ENCODE data around the gene NLRC5. TPM values are rescaled to one million over a fixed set of nuclear protein-coding genes. Genes with fewer than 3 reads are reported as not detected.
A peak's percentile ranks its signal among the peaks of the same experiment; 100 is the strongest.

Gene NLRC5
- total RNA-seq, 2 experiments from 2014 or later = 259 to 263 TPM

DNA sequence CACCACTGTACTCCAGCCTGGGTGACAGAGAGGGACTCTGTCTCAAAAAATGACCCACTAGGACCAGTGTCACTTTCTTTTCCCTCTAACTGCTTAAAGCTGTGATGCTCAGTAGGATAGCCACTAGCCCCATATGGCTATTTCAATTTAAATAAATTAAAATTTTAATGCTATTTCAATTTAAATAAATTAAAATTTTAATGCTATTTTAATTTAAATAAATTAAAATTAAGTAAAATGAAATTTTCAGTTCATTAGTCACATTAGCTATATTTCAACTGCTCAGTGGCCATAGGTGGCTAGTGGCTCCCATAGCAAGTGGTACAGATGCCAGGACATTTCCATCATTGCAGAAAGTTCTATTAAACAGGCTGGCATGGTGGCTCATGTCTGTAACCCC, 43.0 kb downstream of the NLRC5 start:
- POLR2A ChIA-PET = interaction anchor here (0.9 to 2.4 kb wide), 3 partner anchors 9 to 33 kb away, joined by 3 to 10 read pairs (median 5); no protein-coding TSS in a partner anchor
- no peak overlapping the region for H3K27ac Mint-ChIP-seq
- peaks cover 38% of the 10 kb centered on the region for H3K4me1 Mint-ChIP-seq
- CTCF ChIA-PET = no interaction called here
- H3K9me3 Mint-ChIP-seq = no peaks in the 10 kb centered on the region
- no peak overlapping the region for H3K4me3 Mint-ChIP-seq
- H3K27me3 Mint-ChIP-seq = no peaks in the 10 kb centered on the region
- H3K36me3 Mint-ChIP-seq (ENCODE audit: low read depth) = peaks cover 81% of the 10 kb centered on the region
- DNase-seq = no peak

DNA sequence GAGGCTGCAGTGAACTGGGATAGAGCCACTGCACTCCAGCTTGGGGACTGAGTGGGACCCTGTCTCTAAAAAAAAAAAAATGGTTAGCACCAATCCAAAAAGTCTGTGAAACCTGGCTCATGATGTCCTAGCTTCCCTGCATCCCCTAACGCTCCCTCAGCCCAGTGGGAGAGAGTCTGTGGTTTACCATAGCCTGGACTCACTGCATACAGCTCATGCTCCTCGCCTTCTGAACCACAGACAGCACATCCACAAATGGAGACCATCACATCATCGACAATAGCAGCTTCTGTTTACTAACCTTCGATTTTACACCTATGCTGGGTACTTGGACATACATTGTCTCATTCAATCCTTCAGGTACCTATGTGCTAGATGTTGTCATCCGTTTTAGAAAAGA, 43.6 kb downstream of the NLRC5 start:
- H3K36me3 Mint-ChIP-seq (ENCODE audit: low read depth) = peaks cover 81% of the 10 kb centered on the region
- H3K9me3 Mint-ChIP-seq = no peaks in the 10 kb centered on the region
- peaks cover 39% of the 10 kb centered on the region for H3K4me1 Mint-ChIP-seq
- CTCF ChIA-PET = interaction anchor here (0.7 kb wide), 1 partner anchor 64 kb away, joined by 3 read pairs; no protein-coding TSS in a partner anchor
- POLR2A ChIA-PET = interaction anchor here (2.0 to 2.4 kb wide), 2 partner anchors 8 to 34 kb away, joined by 5 to 10 read pairs; no protein-coding TSS in a partner anchor
- no peaks in the 10 kb centered on the region for H3K27me3 Mint-ChIP-seq
- H3K27ac Mint-ChIP-seq = peak overlapping the region; percentile 40
- H3K4me3 Mint-ChIP-seq = no peak overlapping the region
- no peak for DNase-seq

DNA sequence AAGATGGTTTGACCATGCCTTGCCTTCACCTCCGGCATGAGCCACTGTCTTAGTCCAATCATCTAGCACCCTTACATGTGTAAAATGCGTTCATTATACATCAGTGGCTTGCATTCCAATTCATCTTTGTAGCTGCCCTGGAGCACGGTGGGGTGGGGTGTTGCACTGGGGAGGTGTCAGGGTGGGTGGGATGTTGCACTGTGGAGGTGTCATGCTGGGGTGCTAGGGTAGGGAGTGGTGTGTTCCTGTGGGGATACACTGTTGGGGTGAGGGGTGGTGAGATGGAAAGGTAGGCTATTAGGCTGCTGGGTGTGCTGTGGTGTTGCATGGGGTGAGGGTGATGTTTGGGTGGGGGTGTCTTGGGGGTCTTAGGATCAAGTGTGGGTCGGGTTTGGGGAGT, 47.0 kb downstream of the NLRC5 start:
- H3K27ac Mint-ChIP-seq = peak overlapping the region; percentile 23
- no peaks in the 10 kb centered on the region for H3K27me3 Mint-ChIP-seq
- ChIA-PET CTCF (no interaction called here), POLR2A (interaction anchor here (1.4 to 4.5 kb wide), 3 partner anchors 13 to 33 kb away, joined by 3 to 40 read pairs (median 4); no protein-coding TSS in a partner anchor)
- DNase-seq = no peak
- peaks cover 85% of the 10 kb centered on the region for H3K36me3 Mint-ChIP-seq (ENCODE audit: low read depth)
- H3K9me3 Mint-ChIP-seq = no peaks in the 10 kb centered on the region
- H3K4me3 Mint-ChIP-seq = no peak overlapping the region
- H3K4me1 Mint-ChIP-seq = peaks cover 62% of the 10 kb centered on the region

DNA sequence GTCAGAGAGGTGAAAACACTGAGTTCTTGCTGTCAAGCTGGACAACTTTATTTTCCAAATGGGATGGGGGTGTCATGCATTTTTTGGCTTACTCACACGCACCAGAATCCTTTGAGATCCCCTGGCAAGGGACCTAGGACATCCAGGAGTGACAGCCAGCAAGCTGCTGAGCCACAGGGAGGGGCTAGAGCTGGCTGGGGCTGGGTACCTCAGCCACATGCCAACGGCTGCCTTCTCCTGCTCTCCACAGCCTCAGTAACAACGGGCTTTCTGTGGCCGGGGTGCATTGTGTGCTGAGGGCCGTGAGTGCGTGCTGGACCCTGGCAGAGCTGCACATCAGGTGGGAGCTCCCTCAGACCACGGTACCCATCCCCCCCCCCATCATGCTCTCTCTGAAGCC, 47.6 kb downstream of the NLRC5 start:
- no peak for DNase-seq
- H3K4me3 Mint-ChIP-seq = no peak overlapping the region
- POLR2A ChIA-PET = interaction anchor here (0.7 to 4.5 kb wide), 3 partner anchors 9 to 33 kb away, joined by 3 to 40 read pairs (median 3); no protein-coding TSS in a partner anchor

DNA sequence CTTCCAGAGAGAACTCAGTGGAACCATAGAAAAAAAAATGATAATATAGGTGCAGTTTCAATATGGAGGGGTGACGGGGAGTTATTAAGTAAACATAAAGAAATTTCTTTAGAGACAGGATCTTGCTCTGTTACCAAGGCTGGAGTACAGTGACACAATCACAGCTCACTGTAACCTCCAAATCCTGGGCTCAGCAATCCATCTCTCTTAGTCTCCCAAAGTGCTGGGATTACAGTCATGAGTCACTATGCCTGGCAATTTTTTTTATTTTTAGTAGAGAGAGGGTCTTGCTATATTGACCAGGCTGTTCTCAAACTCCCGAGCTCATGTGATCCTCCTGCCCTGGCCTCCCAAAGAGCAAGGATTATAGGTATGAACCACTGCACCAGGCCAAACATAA, 48.8 kb downstream of the NLRC5 start:
- H3K27ac Mint-ChIP-seq = peak overlapping the region; percentile 94
- DNase-seq = no peak
- H3K36me3 Mint-ChIP-seq (ENCODE audit: low read depth) = peaks cover 91% of the 10 kb centered on the region
- no peaks in the 10 kb centered on the region for H3K27me3 Mint-ChIP-seq
- no peaks in the 10 kb centered on the region for H3K9me3 Mint-ChIP-seq
- POLR2A ChIA-PET = interaction anchor here (0.9 to 4.5 kb wide), 5 partner anchors 15 to 49 kb away, joined by 3 to 40 read pairs (median 9); partner anchors contain the start of gene NLRC5
- no peak overlapping the region for H3K4me3 Mint-ChIP-seq
- CTCF ChIA-PET = interaction anchor here (0.7 to 0.9 kb wide), 2 partner anchors 24 to 46 kb away, joined by 3 to 4 read pairs; no protein-coding TSS in a partner anchor
- H3K4me1 Mint-ChIP-seq = peaks cover 79% of the 10 kb centered on the region

More for the DNA sequence above, 47.6 kb downstream of the NLRC5 start:
- no peaks in the 10 kb centered on the region for H3K27me3 Mint-ChIP-seq
- H3K27ac Mint-ChIP-seq = peak overlapping the region; percentile 94
- H3K4me1 Mint-ChIP-seq = peaks cover 66% of the 10 kb centered on the region
- H3K36me3 Mint-ChIP-seq (ENCODE audit: low read depth) = peaks cover 83% of the 10 kb centered on the region
- CTCF ChIA-PET = no interaction called here
- H3K9me3 Mint-ChIP-seq = no peaks in the 10 kb centered on the region

DNA sequence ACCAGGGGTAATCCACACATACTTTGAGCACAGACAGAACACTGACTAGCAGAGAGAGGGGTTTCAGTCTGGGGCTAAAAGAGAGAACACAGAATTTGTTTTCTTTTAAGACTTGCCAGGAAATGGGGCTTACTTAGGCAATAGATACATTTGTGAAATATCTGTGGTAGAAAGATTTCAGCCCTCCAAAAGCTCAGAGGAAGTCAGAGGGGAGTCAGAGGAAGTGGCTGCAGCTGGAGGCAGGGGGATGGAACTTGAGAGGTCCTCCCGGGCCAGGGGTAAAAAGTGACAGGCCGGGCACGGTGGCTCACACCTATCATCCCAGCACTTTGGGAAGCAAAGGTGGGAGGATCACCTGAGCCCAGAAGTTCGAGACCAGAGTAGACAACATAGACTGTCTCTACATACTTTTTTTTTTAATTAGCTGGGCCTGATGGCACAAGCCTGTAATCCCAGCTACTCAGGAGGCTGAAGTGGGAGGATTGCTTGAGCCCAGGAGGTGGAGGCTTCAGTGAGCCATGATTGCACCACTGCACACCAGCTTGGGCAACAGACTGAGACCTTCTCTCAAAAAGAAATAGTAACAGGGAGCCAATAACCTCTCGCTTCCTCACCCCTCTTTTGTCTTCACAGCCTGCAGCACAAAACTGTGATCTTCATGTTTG, 49.9 kb downstream of the NLRC5 start:
- Mint-ChIP-seq H3K4me3 (no peak overlapping the region), H3K9me3 (no peaks in the 10 kb centered on the region), H3K27ac (peak overlapping the region; percentile 94), H3K36me3 (ENCODE audit: low read depth) (peaks cover 91% of the 10 kb centered on the region), H3K4me1 (peaks cover 84% of the 10 kb centered on the region), H3K27me3 (no peaks in the 10 kb centered on the region)
- peak; percentile 49 for DNase-seq
- ChIA-PET POLR2A (interaction anchor here (0.7 to 4.5 kb wide), 12 partner anchors 9 to 107 kb away, joined by 3 to 40 read pairs (median 7); partner anchors contain the start of gene NLRC5), CTCF (interaction anchor here (0.9 kb wide), 1 partner anchor 423 kb away, joined by 4 read pairs; the partner anchor contains the start of gene POLR2C)

DNA sequence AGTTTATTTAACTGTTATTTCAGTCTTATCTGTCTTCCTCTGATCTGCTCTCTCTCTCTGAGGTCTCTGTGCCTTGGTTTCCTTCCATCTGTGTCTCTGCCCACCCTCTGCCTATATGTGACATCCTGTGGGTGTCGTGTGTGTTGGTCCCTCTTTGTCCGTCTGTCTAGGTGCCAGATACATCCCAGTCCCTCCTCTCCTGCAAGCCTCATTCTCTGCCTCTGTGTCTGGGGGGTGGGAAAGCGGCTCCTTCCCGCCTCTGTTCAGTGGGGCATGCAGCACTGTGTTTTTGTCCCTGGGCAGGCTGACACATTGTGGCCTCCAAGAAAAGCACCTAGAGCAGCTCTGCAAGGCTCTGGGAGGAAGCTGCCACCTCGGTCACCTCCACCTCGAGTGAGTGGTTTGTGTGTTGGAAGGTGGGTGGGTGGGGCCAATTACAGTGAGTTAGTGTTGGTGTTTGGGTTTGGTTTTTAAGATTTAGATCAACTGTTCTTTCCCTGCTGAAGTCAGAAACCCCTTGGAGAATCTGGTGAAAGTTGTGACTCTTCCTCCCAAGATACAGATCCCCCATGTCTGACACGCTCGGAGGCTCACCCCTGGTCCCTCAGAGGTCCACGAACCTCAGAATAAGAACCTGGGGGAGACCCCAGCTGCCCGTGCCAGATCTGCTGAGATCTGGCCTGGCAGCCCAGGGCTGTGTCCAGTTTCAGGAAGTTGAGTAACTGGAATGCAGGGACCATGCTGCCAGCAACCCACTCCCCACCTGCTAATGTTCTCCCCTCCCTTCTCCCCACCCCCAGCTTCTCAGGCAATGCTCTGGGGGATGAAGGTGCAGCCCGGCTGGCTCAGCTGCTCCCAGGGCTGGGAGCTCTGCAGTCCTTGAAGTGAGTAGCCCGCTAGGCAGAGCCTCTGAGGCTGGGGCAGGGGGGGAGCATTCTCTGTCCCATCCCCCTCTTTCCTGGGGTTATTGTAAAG, 52.1 kb downstream of the NLRC5 start:
- Mint-ChIP-seq H3K36me3 (ENCODE audit: low read depth) (peaks cover 86% of the 10 kb centered on the region), H3K27ac (peak overlapping the region; percentile 94), H3K27me3 (no peaks in the 10 kb centered on the region), H3K9me3 (no peaks in the 10 kb centered on the region), H3K4me1 (peaks cover 70% of the 10 kb centered on the region), H3K4me3 (peak overlapping the region; percentile 64)
- peak; percentile 89 for DNase-seq
- POLR2A ChIA-PET = interaction anchor here (0.8 to 4.4 kb wide), 26 partner anchors 9 to 416 kb away, joined by 3 to 47 read pairs (median 4); partner anchors contain the start of genes MT1E, NLRC5, PSME3IP1 and RSPRY1
- CTCF ChIA-PET = interaction anchor here (0.6 to 3.4 kb wide), 7 partner anchors 13 to 87 kb away, joined by 3 to 42 read pairs (median 3); partner anchors contain the start of gene NLRC5

DNA sequence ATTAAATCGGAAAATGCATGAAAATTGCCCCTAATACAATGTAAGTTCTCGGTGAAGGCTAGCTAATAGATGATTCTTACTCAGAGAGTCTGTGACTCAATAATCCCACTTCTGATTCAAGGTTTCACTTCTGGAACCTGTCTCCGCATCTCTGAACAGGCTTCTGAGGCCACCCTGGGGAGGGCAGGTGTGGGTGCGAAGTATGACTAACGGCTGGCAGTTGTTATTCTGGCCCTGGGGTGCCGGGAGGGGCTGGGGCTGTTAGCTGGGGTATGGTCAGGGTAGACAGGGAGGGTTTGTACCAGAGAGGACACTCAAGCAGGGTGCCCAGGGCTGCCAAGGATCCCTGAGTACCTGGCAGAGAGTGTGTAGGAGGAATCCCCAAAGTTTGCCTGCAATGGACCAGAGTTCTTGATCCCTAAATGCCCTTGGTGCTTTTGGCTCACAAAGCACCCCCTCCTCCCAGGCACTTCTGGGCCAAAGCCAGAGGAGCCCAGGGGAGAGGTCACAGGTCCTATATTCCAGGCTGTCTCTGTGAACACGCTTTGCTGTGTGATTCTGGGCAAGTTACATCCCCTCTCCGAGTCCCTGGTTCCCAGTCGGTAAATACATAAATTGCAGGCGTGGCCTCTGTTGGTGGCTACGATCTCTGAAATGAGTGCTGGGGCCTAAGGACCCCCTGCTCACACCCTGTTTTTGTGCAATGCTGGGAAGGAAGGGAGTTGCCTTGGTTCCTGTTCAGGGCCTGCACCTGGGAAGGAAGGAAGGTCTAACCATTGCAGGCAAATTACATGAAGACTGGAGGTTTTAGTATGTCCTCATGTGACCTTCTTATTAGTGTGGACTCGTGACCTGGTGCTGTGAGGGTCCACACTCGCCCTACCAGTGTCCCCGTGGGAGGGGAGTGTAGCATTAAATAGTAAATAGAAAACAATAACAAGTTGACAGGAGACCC, 53.1 kb downstream of the NLRC5 start:
- Mint-ChIP-seq H3K4me3 (peak overlapping the region; percentile 64), H3K27me3 (no peaks in the 10 kb centered on the region), H3K9me3 (no peaks in the 10 kb centered on the region), H3K27ac (peak overlapping the region; percentile 94), H3K36me3 (ENCODE audit: low read depth) (peaks cover 84% of the 10 kb centered on the region), H3K4me1 (peaks cover 60% of the 10 kb centered on the region)
- CTCF ChIA-PET = interaction anchor here (0.6 to 3.4 kb wide), 7 partner anchors 14 to 86 kb away, joined by 3 to 42 read pairs (median 3); partner anchors contain the start of gene NLRC5
- POLR2A ChIA-PET = interaction anchor here (0.8 to 4.4 kb wide), 18 partner anchors 9 to 417 kb away, joined by 3 to 47 read pairs (median 5); partner anchors contain the start of genes MT1E, NLRC5, PSME3IP1 and RSPRY1
- DNase-seq = peak; percentile 83

DNA sequence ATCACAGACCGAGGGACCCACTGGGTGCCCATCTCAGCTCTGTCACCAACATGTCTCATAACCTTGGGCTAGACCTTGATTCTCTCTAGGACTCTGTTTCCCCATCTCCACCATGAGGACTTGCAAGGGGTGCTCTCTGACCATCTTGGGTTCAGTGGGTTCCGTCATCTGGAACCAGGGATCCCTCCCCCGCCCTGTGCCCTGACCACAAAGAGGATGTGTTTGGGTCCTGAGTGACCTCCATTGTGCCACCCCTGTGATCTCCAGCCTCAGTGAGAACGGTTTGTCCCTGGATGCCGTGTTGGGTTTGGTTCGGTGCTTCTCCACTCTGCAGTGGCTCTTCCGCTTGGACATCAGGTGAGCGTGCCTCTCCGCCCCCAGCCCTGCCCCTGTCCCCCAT, 53.9 kb downstream of the NLRC5 start:
- CTCF ChIA-PET = interaction anchor here (3.4 kb wide), 1 partner anchor 79 kb away, joined by 42 read pairs; no protein-coding TSS in a partner anchor
- Mint-ChIP-seq H3K27me3 (no peaks in the 10 kb centered on the region), H3K4me1 (peaks cover 54% of the 10 kb centered on the region), H3K4me3 (no peak overlapping the region), H3K9me3 (no peaks in the 10 kb centered on the region), H3K27ac (peak overlapping the region; percentile 94), H3K36me3 (ENCODE audit: low read depth) (peaks cover 84% of the 10 kb centered on the region)
- no peak for DNase-seq
- POLR2A ChIA-PET = interaction anchor here (2.2 to 4.4 kb wide), 3 partner anchors 44 to 58 kb away, joined by 15 to 47 read pairs (median 21); partner anchors contain the start of gene NLRC5

DNA sequence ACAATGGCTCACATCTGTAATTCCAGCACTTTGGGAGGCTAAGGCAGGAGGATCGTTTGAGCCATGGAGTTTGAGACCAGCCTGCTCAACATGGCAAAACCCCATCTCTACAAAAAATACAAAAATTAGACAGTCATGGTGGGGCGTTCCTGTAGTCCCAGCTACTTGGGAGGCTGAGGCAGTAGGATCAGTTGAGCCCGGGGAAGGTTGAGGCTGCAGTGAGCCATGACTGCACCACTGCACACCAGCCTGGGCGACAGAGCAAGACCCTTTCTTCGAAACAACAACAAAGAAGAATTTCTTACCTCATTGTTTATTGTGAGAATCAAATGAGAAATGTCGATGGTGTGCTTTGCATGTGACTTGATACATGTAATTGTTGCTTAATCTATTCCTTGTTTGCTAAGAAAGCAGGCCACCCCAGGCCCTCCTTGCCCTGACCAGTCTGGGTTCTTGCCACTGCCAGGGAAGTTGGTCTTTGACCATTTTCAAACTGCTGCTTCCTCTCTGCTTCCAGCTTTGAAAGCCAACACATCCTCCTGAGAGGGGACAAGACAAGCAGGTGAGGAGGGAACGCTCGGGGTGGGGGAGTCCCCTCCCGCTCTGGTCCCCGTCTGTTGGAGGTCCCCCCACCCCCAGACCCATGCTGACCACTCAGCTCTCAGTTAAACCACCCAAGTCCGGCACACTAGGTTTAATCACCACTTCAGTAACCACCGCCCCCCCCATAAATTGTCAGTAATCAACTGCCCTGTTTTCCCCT, 55.8 kb downstream of the NLRC5 start:
- Mint-ChIP-seq H3K4me1 (peaks cover 40% of the 10 kb centered on the region), H3K9me3 (no peaks in the 10 kb centered on the region)
- POLR2A ChIA-PET = interaction anchor here (0.7 kb wide), 1 partner anchor 140 kb away, joined by 3 read pairs; the partner anchor contains the start of genes PSME3IP1 and RSPRY1

More for the DNA sequence above, 55.8 kb downstream of the NLRC5 start:
- H3K27ac Mint-ChIP-seq = no peak overlapping the region
- no peak for DNase-seq
- H3K4me3 Mint-ChIP-seq = no peak overlapping the region
- peaks cover 78% of the 10 kb centered on the region for H3K36me3 Mint-ChIP-seq (ENCODE audit: low read depth)
- CTCF ChIA-PET = interaction anchor here (3.2 kb wide), 1 partner anchor 81 kb away, joined by 12 read pairs; no protein-coding TSS in a partner anchor
- no peaks in the 10 kb centered on the region for H3K27me3 Mint-ChIP-seq

Measured in activated CD4-positive, alpha-beta memory T cell treated with anti-CD3 and anti-CD28 coated beads, Interleukin-2, amount 10 ng/mL, durations not matched to agents 7 days and 5 days (primary cell).